CD8-positive, alpha-beta memory T cell (primary cell): ENCODE results near the gene RGP1. TPM values are rescaled to one million over a fixed set of nuclear protein-coding genes. Genes with fewer than 3 reads are reported as not detected.

Experiments used
- CTCF ChIA-PET: fragments of 350-600 bp; sonication (Branson Sonifier 250); formaldehyde crosslinking; loops from one replicate; lab custom pipeline; 2021; ENCODE audit warnings: antibody characterized with exemption; lab: Charles Lee
- POLR2A ChIA-PET: fragments of 350-600 bp; sonication (Branson Sonifier 250); formaldehyde crosslinking; loops from one replicate; lab custom pipeline; 2021; ENCODE audit warnings: antibody characterized with exemption; lab: Charles Lee
- DNase-seq, 5 donors: peaks; one replicate each; pipeline versions ENCODE4 v3.0.0 to v3.0.0-alpha.2; 2020 to 2022; ENCODE audit warnings: mixed read lengths in 1 of 5
- H3K27ac ChIP-seq: one replicate; pipeline ENCODE4 v1.7.0; 2013; ENCODE audit warnings: low read depth, mild to moderate bottlenecking, low read length, moderate library complexity
- H3K27me3 ChIP-seq: 2 replicates; pipeline ENCODE4 v1.7.0; 2013; ENCODE audit warnings: low read length, mild to moderate bottlenecking; ENCODE audit not compliant: insufficient read depth, poor library complexity, severe bottlenecking
- H3K36me3 ChIP-seq: 2 replicates; pipeline ENCODE4 v1.7.0; 2013; ENCODE audit warnings: mild to moderate bottlenecking, low read length, moderate library complexity; ENCODE audit not compliant: insufficient read depth
- H3K4me1 ChIP-seq: 2 replicates; pipeline ENCODE4 v1.7.0; 2013; ENCODE audit warnings: mild to moderate bottlenecking, low read length, moderate library complexity; ENCODE audit not compliant: insufficient read depth
- H3K4me3 ChIP-seq: 2 replicates; pipeline ENCODE4 v1.7.0; 2013; ENCODE audit warnings: mild to moderate bottlenecking, low read length
- H3K9me3 ChIP-seq: 2 replicates; pipeline ENCODE4 v1.7.0; 2013; ENCODE audit warnings: mild to moderate bottlenecking, low read length
- H3K27ac Mint-ChIP-seq, 8 donors: one replicate each; pipeline ENCODE4 v1.8.0; 2020 to 2021; ENCODE audit warnings: mixed read lengths in 8 of 8, mild to moderate bottlenecking in 6 of 8, inconsistent platforms in 3 of 8, moderate library complexity in 3 of 8
- H3K27me3 Mint-ChIP-seq, 2 donors: one replicate each; pipeline ENCODE4 v1.8.0; 2020 to 2021; ENCODE audit warnings: mixed read lengths in 2 of 2, mild to moderate bottlenecking in 1 of 2, moderate library complexity in 1 of 2
- H3K36me3 Mint-ChIP-seq, 3 donors: one replicate each; pipeline ENCODE4 v1.8.0; 2020 to 2021; ENCODE audit warnings: mixed read lengths in 3 of 3, inconsistent platforms in 1 of 3, mild to moderate bottlenecking in 1 of 3
- H3K4me1 Mint-ChIP-seq, 3 donors: one replicate each; pipeline ENCODE4 v1.8.0; 2020 to 2021; ENCODE audit warnings: mixed read lengths in 3 of 3, inconsistent platforms in 1 of 3, mild to moderate bottlenecking in 1 of 3
- H3K4me3 Mint-ChIP-seq, 7 donors: one replicate each; pipeline ENCODE4 v1.8.0; 2020 to 2021; ENCODE audit warnings: mixed read lengths in 7 of 7, mild to moderate bottlenecking in 6 of 7, moderate library complexity in 4 of 7, inconsistent platforms in 2 of 7
- H3K9me3 Mint-ChIP-seq, 5 donors: one replicate each; pipeline ENCODE4 v1.8.0; 2020 to 2022; ENCODE audit warnings: mixed read lengths in 5 of 5, mild to moderate bottlenecking in 3 of 5, moderate library complexity in 2 of 5, inconsistent platforms in 1 of 5
- polyA plus RNA-seq: library from polyadenylated mRNA; unstranded; fragments of 300-500 nt; fragmentation: Illumina TruSeq; gene quantifications from one replicate; pipeline ENCODE4 v1.2.3, GENCODE V29; 2021
- total RNA-seq, 2 experiments: library from RNA; stranded (reverse); gene quantifications; one replicate each; pipeline ENCODE4 v1.2.3, GENCODE V29; 2021

The RGP1 gene, protein sequence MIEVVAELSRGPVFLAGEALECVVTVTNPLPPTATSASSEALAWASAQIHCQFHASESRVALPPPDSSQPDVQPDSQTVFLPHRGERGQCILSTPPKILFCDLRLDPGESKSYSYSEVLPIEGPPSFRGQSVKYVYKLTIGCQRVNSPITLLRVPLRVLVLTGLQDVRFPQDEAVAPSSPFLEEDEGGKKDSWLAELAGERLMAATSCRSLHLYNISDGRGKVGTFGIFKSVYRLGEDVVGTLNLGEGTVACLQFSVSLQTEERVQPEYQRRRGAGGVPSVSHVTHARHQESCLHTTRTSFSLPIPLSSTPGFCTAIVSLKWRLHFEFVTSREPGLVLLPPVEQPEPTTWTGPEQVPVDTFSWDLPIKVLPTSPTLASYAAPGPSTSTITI
- total RNA-seq = 10 to 100 TPM; 19.9 to 21.9 TPM
- polyA plus RNA-seq = 10.6 TPM

- Histone ChIP-seq H3K27me3 (no peaks in the 10 kb centered on the region), H3K27ac (peak within 1 kb of the TSS; percentile 75), H3K9me3 (no peaks in the 10 kb centered on the region), H3K36me3 (peaks cover 42% of the 10 kb centered on the region), H3K4me3 (peak within 1 kb of the TSS; percentile 88), H3K4me1 (peaks cover 38% of the 10 kb centered on the region)
- CTCF ChIA-PET = interaction anchor here (0.6 to 5.4 kb wide), 14 partner anchors 6 to 145 kb away, joined by 3 to 68 read pairs (median 7); partner anchors contain the start of genes CCDC107, CREB3, MSMP and RMRP
- no peaks in the 10 kb centered on the region for H3K27me3 Mint-ChIP-seq
- H3K9me3 Mint-ChIP-seq = no peaks in the 10 kb centered on the region
- H3K4me3 Mint-ChIP-seq = peak within 1 kb of the TSS; percentile 91 to 98 (median 96)
- POLR2A ChIA-PET = interaction anchor here (0.8 to 3.4 kb wide), 8 partner anchors 11 to 677 kb away, joined by 3 to 45 read pairs (median 5); partner anchors contain the start of genes CREB3, TESK1, TLN1 and VCP
- H3K27ac Mint-ChIP-seq = peak within 1 kb of the TSS; percentile 83 to 98 (median 93)
- H3K4me1 Mint-ChIP-seq = peaks cover 36 to 67% (median 44%) of the 10 kb centered on the region in 3 donors
- peaks cover 5 to 63% (median 11%) of the 10 kb centered on the region in 3 donors for H3K36me3 Mint-ChIP-seq
- DNase-seq = peak; percentile 59 to 79 (median 66)
These were observed at the start of gene RGP1, which contains the start of gene GBA2 for GRCh38 chr9:35748858-35749514. TSS of gene RGP1 (plus strand) at chr9:35749287. CDS start at chr9:35749756, 469 bp downstream. TSS of gene GBA2 (minus strand) at chr9:35749228. CDS start at chr9:35748704, 524 bp downstream.

DNA sequence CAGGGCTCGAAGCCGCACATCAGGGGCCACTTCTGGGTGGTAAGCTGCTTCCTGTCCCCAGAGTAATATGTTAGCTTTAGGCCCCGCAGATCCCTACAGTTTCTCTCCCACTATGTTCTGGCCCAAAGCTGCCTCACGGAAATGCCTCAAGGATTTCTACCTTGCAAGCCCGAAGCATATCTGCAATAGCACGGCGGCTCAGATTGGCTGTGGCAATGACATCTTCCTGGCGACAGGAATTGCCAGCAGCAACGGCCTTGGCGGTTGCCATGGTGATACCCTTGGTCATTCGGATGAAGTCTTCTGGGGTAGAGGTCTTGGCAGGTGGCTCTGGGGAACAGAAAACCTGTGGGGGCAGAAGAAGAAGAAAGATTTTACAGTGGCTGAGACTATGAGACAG is 49.1 kb upstream of the RGP1 start:
- Mint-ChIP-seq H3K36me3 (peaks cover 4 to 26% (median 23%) of the 10 kb centered on the region in 3 donors), H3K27me3 (no peaks in the 10 kb centered on the region), H3K9me3 (no peaks in the 10 kb centered on the region), H3K4me1 (peaks cover 6 to 10% (median 9%) of the 10 kb centered on the region in 3 donors), H3K27ac (no peak overlapping the region), H3K4me3 (no peak overlapping the region)
- ChIA-PET CTCF (interaction anchor here (0.9 to 1.9 kb wide), 2 partner anchors 39 to 88 kb away, joined by 3 to 6 read pairs; no protein-coding TSS in a partner anchor), POLR2A (no interaction called here)
- Histone ChIP-seq H3K9me3 (no peaks in the 10 kb centered on the region), H3K4me3 (no peak overlapping the region), H3K36me3 (peaks cover 80% of the 10 kb centered on the region), H3K27ac (no peak overlapping the region), H3K27me3 (no peaks in the 10 kb centered on the region), H3K4me1 (no peaks in the 10 kb centered on the region)
- DNase-seq = no peak

DNA sequence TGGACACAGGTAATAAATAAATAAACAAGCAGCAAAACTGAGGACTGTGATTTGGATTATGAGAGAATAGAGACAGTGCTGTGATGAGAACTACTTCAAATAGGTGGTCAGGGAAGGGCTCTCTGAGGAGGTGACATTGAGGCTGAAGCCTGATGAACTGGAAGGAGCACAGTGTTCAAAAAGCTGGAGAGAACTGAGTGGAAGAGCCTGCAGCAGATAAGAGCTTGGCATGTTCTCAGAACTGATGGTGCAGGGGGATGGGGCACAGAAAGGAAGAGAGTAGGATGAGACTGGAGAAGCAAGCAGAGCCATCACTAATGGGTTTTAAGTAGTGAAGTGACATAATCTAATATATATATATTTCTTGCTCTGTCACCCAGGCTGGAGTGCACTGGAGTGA is 48.1 kb upstream of the RGP1 start:
- Histone ChIP-seq H3K9me3 (no peaks in the 10 kb centered on the region), H3K27ac (no peak overlapping the region), H3K4me3 (no peak overlapping the region), H3K27me3 (no peaks in the 10 kb centered on the region), H3K36me3 (peaks cover 89% of the 10 kb centered on the region), H3K4me1 (no peaks in the 10 kb centered on the region)
- peaks cover 4 to 35% (median 26%) of the 10 kb centered on the region in 3 donors for H3K36me3 Mint-ChIP-seq
- no peaks in the 10 kb centered on the region for H3K9me3 Mint-ChIP-seq
- no peaks in the 10 kb centered on the region for H3K27me3 Mint-ChIP-seq
- H3K4me3 Mint-ChIP-seq = no peak overlapping the region
- no peak overlapping the region for H3K27ac Mint-ChIP-seq
- H3K4me1 Mint-ChIP-seq = peaks cover 6 to 10% (median 9%) of the 10 kb centered on the region in 3 donors
- POLR2A ChIA-PET = no interaction called here
- CTCF ChIA-PET = interaction anchor here (0.9 to 1.9 kb wide), 3 partner anchors 40 to 89 kb away, joined by 3 to 6 read pairs (median 3); partner anchors contain the start of genes CCDC107 and RMRP
- no peak for DNase-seq

- no peak overlapping the region for H3K4me3 Mint-ChIP-seq
- H3K4me1 Mint-ChIP-seq = peaks cover 0 to 1% (median 0%) of the 10 kb centered on the region in 3 donors
- H3K27me3 Mint-ChIP-seq = no peaks in the 10 kb centered on the region
- Histone ChIP-seq H3K27ac (no peak overlapping the region), H3K9me3 (no peaks in the 10 kb centered on the region), H3K36me3 (peaks cover 99% of the 10 kb centered on the region), H3K27me3 (no peaks in the 10 kb centered on the region), H3K4me1 (no peaks in the 10 kb centered on the region), H3K4me3 (no peak overlapping the region)
- no peaks in the 10 kb centered on the region for H3K9me3 Mint-ChIP-seq
- peak overlapping the region in 3 of 8 donors; percentile 23 to 70 (median 58) for H3K27ac Mint-ChIP-seq
- H3K36me3 Mint-ChIP-seq = peaks cover 15 to 53% (median 26%) of the 10 kb centered on the region in 3 donors
- ChIA-PET CTCF (interaction anchor here (1.3 to 1.6 kb wide), 2 partner anchors 45 to 94 kb away, joined by 4 to 5 read pairs; partner anchors contain the start of genes CCDC107 and RMRP), POLR2A (no interaction called here)
- DNase-seq = no peak
These were observed 46.4 kb upstream of the RGP1 start for GRCh38 chr9:35702696-35703095.

GRCh38 chr9:35703906-35704672 is 45.0 kb upstream of the RGP1 start:
- no peaks in the 10 kb centered on the region for H3K27me3 ChIP-seq
- POLR2A ChIA-PET = no interaction called here
- H3K4me1 ChIP-seq = no peaks in the 10 kb centered on the region
- Mint-ChIP-seq H3K4me3 (no peak overlapping the region), H3K36me3 (peaks cover 16 to 67% (median 32%) of the 10 kb centered on the region in 3 donors), H3K27me3 (peaks cover 0 to 2% of the 10 kb centered on the region in 2 donors), H3K4me1 (peaks cover 0 to 4% (median 1%) of the 10 kb centered on the region in 3 donors), H3K9me3 (no peaks in the 10 kb centered on the region), H3K27ac (peak overlapping the region in 2 of 8 donors; percentile 46 to 54)
- H3K36me3 ChIP-seq = peaks cover 99% of the 10 kb centered on the region
- no peaks in the 10 kb centered on the region for H3K9me3 ChIP-seq
- no peak for DNase-seq
- H3K27ac ChIP-seq = no peak overlapping the region
- no peak overlapping the region for H3K4me3 ChIP-seq
- CTCF ChIA-PET = interaction anchor here (0.8 to 5.5 kb wide), 3 partner anchors 8 to 95 kb away, joined by 3 to 33 read pairs (median 5); no protein-coding TSS in a partner anchor

DNA sequence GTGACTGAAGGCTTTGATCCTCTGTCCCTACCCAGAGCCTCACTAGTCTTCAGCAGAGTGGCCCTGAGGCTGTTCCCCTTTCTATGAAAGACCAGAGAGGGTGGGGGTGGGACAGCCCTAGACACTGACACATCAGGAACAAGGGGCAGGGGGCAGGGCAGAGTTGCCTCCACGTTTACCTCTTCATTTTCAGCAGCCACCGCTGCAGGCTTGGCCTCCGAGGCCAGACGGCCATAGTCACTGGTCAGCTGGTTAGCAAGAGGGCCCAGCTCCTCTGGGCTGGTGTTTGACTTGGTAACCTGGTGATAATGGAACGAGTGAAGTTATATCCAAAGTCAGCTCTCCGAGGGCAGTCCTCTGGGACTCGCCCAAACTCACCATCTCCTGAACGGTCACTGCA is 43.7 kb upstream of the RGP1 start:
- H3K27me3 ChIP-seq = no peaks in the 10 kb centered on the region
- peaks cover 0 to 4% (median 1%) of the 10 kb centered on the region in 3 donors for H3K4me1 Mint-ChIP-seq
- no peaks in the 10 kb centered on the region for H3K9me3 Mint-ChIP-seq
- ChIA-PET CTCF (interaction anchor here (0.8 to 5.5 kb wide), 3 partner anchors 9 to 94 kb away, joined by 3 to 33 read pairs (median 12); no protein-coding TSS in a partner anchor), POLR2A (no interaction called here)
- H3K9me3 ChIP-seq = no peaks in the 10 kb centered on the region
- no peak for DNase-seq
- H3K27ac Mint-ChIP-seq = peak overlapping the region in 1 of 8 donors; percentile 79
- H3K27me3 Mint-ChIP-seq = peaks cover 0 to 2% of the 10 kb centered on the region in 2 donors
- no peak overlapping the region for H3K27ac ChIP-seq
- H3K4me3 ChIP-seq = no peak overlapping the region
- H3K4me3 Mint-ChIP-seq = no peak overlapping the region
- H3K4me1 ChIP-seq = no peaks in the 10 kb centered on the region
- peaks cover 93% of the 10 kb centered on the region for H3K36me3 ChIP-seq
- peaks cover 16 to 73% (median 32%) of the 10 kb centered on the region in 3 donors for H3K36me3 Mint-ChIP-seq

DNA sequence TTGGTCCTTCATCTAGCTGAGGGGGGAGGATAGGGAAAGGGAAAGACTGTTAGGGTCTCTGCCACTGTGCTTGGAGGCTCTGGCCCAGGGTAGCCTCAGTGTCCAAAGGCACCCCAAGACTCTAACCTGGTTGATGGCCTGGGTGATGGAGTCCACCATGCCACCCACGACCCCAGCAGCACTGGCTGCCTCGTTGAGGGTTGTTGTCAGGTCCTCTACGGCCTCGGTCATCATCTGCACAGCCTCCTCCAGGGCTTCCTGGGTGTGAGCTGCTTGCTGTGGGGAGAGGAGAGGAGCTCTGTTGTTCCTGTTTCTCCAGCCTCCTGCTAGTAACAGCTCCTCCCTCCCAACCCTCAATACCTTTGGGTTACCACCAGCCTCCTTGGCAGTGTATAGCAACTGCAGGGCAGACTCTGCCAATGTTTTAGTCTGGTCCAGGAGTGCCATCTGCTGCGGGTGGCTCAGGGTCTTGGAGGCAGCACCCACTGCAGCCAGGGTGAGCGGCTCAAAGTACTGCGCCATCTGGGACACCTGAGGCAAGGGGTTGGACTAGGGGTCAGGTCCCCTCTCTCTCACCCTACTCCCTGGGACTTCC is 43.2 kb upstream of the RGP1 start:
- H3K9me3 Mint-ChIP-seq = no peaks in the 10 kb centered on the region
- H3K27me3 ChIP-seq = no peaks in the 10 kb centered on the region
- H3K4me1 Mint-ChIP-seq = peaks cover 0 to 4% (median 1%) of the 10 kb centered on the region in 3 donors
- H3K36me3 Mint-ChIP-seq = peaks cover 20 to 79% (median 34%) of the 10 kb centered on the region in 3 donors
- H3K27me3 Mint-ChIP-seq = peaks cover 0 to 2% of the 10 kb centered on the region in 2 donors
- no peak overlapping the region for H3K27ac ChIP-seq
- peaks cover 93% of the 10 kb centered on the region for H3K36me3 ChIP-seq
- no peak overlapping the region for H3K4me3 ChIP-seq
- no peak overlapping the region for H3K4me3 Mint-ChIP-seq
- ChIA-PET POLR2A (interaction anchor here (0.9 kb wide), 1 partner anchor 25 kb away, joined by 3 read pairs; no protein-coding TSS in a partner anchor), CTCF (interaction anchor here (0.6 to 5.5 kb wide), 5 partner anchors 10 to 822 kb away, joined by 3 to 33 read pairs (median 4); no protein-coding TSS in a partner anchor)
- H3K4me1 ChIP-seq = no peaks in the 10 kb centered on the region
- no peaks in the 10 kb centered on the region for H3K9me3 ChIP-seq
- DNase-seq = no peak
- H3K27ac Mint-ChIP-seq = peak overlapping the region in 1 of 8 donors; percentile 71
